ENCODE measurements around the gene EVA1A.

EVA1A gene

DNA sequence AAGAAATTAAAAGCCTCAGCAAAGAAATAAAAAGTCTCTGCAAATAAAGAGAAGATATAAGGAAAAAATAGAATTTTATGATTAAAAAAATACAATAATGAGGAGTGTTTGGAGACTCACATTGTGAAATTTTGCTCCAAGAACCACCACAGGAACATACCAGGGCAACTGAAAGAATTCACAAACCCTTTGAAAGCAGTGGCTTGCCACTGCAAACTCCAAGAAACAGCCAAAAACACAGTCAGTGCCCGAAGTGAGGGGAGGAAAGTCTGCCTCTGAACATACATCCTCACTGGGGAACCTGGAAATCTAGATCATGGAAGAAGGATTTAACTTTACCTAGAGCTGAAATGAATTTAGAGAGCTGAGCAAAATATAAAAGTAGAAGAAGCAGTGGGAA lies 33.1 kb downstream of the EVA1A start:
- no peaks in the 10 kb centered on the region for H3K36me3 ChIP-seq (ENCODE audit: insufficient read depth, low read length)
- H3K9me2 ChIP-seq (replicated peaks; ENCODE audit: low read depth, low read length) = no peaks in the 10 kb centered on the region
- TF ChIP-seq, protein P1, sequence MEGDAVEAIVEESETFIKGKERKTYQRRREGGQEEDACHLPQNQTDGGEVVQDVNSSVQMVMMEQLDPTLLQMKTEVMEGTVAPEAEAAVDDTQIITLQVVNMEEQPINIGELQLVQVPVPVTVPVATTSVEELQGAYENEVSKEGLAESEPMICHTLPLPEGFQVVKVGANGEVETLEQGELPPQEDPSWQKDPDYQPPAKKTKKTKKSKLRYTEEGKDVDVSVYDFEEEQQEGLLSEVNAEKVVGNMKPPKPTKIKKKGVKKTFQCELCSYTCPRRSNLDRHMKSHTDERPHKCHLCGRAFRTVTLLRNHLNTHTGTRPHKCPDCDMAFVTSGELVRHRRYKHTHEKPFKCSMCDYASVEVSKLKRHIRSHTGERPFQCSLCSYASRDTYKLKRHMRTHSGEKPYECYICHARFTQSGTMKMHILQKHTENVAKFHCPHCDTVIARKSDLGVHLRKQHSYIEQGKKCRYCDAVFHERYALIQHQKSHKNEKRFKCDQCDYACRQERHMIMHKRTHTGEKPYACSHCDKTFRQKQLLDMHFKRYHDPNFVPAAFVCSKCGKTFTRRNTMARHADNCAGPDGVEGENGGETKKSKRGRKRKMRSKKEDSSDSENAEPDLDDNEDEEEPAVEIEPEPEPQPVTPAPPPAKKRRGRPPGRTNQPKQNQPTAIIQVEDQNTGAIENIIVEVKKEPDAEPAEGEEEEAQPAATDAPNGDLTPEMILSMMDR (conservative IDR thresholded peaks at IDR 0.05; ENCODE audit: low read length) = no peak
- TF ChIP-seq EZH2phosphoT487 (IDR thresholded peaks at IDR 0.05; ENCODE audit: borderline replicate concordance) = no peak
- no peak overlapping the region for H3K4me3 ChIP-seq (ENCODE audit: low read length, poor library complexity, severe bottlenecking)
- H2AFZ ChIP-seq (ENCODE audit: low read length) = no peak overlapping the region
- H3K9me3 ChIP-seq (ENCODE audit: insufficient read depth, low read depth, low read length) = no peaks in the 10 kb centered on the region
- no peak overlapping the region for H3K4me2 ChIP-seq (ENCODE audit: low read depth, low read length, poor library complexity, severe bottlenecking)
- no peaks in the 10 kb centered on the region for H3K4me1 ChIP-seq (ENCODE audit: insufficient read depth, low read length, poor library complexity, severe bottlenecking)
- H4K20me1 ChIP-seq (ENCODE audit: insufficient read depth, low read length, poor library complexity, severe bottlenecking) = no peaks in the 10 kb centered on the region
- no peaks in the 10 kb centered on the region for H3F3A ChIP-seq (ENCODE audit: low read depth)
- H3K27me3 ChIP-seq (ENCODE audit: insufficient read depth, low read length, poor library complexity, severe bottlenecking) = no peaks in the 10 kb centered on the region
- H3K9ac ChIP-seq (ENCODE audit: low read depth, low read length, poor library complexity, severe bottlenecking) = no peak overlapping the region
- H3K79me2 ChIP-seq (ENCODE audit: insufficient read depth, low read length) = no peaks in the 10 kb centered on the region

DNA sequence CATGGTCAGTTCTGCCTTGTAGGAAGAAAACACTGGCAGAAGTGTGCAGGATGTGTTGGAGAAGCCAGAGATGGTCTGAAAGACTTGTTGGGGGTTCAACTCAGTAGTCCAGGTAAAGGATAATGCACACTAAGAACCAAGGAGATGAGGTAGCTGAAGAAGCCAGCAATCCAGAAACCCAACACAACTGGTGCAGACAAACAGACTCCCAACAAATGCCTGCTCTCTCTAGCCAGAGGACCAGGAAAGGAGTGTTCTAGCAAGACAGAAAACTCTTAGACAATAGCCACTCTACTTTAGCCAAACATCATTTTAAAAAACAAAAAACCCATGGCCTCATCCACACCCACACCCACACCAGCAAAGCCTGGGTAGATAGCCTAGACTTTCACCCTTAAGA lies 33.9 kb downstream of the EVA1A start:
- Histone ChIP-seq H3F3A (ENCODE audit: low read depth) (no peaks in the 10 kb centered on the region), H3K9me3 (ENCODE audit: insufficient read depth, low read depth, low read length) (no peaks in the 10 kb centered on the region), H3K36me3 (ENCODE audit: insufficient read depth, low read length) (no peaks in the 10 kb centered on the region), H3K9ac (ENCODE audit: low read depth, low read length, poor library complexity, severe bottlenecking) (no peak overlapping the region), H3K9me2 (replicated peaks; ENCODE audit: low read depth, low read length) (no peaks in the 10 kb centered on the region), H3K4me3 (ENCODE audit: low read length, poor library complexity, severe bottlenecking) (no peak overlapping the region), H3K27me3 (ENCODE audit: insufficient read depth, low read length, poor library complexity, severe bottlenecking) (no peaks in the 10 kb centered on the region), H3K4me1 (ENCODE audit: insufficient read depth, low read length, poor library complexity, severe bottlenecking) (no peaks in the 10 kb centered on the region), H3K79me2 (ENCODE audit: insufficient read depth, low read length) (no peaks in the 10 kb centered on the region), H3K4me2 (ENCODE audit: low read depth, low read length, poor library complexity, severe bottlenecking) (no peak overlapping the region), H2AFZ (ENCODE audit: low read length) (no peak overlapping the region), H4K20me1 (ENCODE audit: insufficient read depth, low read length, poor library complexity, severe bottlenecking) (no peaks in the 10 kb centered on the region)
- TF ChIP-seq, protein P1 (conservative IDR thresholded peaks at IDR 0.05; ENCODE audit: low read length) = no peak
- no peak for TF ChIP-seq EZH2phosphoT487 (IDR thresholded peaks at IDR 0.05; ENCODE audit: borderline replicate concordance)

DNA sequence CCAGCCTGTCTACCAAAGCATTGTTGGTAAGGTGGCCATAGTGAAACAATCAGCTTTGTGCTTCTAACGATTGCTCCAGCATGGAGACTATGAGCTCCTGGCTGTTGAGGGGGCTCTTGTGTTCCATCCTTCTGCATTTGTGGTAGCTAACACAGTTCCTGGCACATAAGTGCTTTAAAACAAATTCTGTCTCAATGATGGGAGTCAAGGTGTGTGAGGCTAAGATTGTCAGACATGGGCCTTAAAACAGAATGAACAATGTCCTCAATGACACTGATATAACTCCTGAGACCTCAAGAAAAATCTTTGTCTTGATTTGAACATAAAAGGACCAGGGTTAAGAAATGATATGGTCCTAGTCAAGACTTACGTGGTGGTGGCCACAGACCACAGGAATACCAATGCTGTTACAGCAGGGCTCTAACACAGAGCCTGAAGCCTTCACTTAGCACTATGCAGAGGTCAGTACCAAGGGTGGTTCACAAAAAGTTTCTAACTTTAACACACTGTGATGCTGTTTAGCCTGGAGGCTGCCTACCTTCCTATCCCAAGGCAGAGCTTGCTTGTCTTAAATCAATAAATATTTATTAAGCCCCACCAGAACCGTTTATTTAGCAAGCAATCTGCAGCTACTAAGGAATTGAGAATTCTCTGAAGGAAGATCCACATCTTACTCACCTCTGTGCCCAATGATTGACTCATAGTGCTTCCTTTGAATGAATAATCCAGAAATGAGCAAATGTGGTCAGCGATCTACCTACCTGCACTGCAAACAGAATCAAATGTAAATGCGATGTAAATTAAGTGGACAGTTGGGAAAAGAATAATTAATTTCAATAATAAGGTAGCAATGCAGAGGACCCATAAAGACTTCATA lies 35.1 kb downstream of the EVA1A start:
- no peaks in the 10 kb centered on the region for H3K79me2 ChIP-seq (ENCODE audit: insufficient read depth, low read length)
- no peak overlapping the region for H2AFZ ChIP-seq (ENCODE audit: low read length)
- no peaks in the 10 kb centered on the region for H3K36me3 ChIP-seq (ENCODE audit: insufficient read depth, low read length)
- H3K9ac ChIP-seq (ENCODE audit: low read depth, low read length, poor library complexity, severe bottlenecking) = no peak overlapping the region
- no peak overlapping the region for H3K4me2 ChIP-seq (ENCODE audit: low read depth, low read length, poor library complexity, severe bottlenecking)
- H3K4me1 ChIP-seq (ENCODE audit: insufficient read depth, low read length, poor library complexity, severe bottlenecking) = no peaks in the 10 kb centered on the region
- H3F3A ChIP-seq (ENCODE audit: low read depth) = no peaks in the 10 kb centered on the region
- TF ChIP-seq EZH2phosphoT487 (IDR thresholded peaks at IDR 0.05; ENCODE audit: borderline replicate concordance) = no peak
- TF ChIP-seq, protein P1 (conservative IDR thresholded peaks at IDR 0.05; ENCODE audit: low read length) = no peak
- H3K9me2 ChIP-seq (replicated peaks; ENCODE audit: low read depth, low read length) = no peaks in the 10 kb centered on the region
- H3K4me3 ChIP-seq (ENCODE audit: low read length, poor library complexity, severe bottlenecking) = no peak overlapping the region
- H4K20me1 ChIP-seq (ENCODE audit: insufficient read depth, low read length, poor library complexity, severe bottlenecking) = no peaks in the 10 kb centered on the region
- no peaks in the 10 kb centered on the region for H3K9me3 ChIP-seq (ENCODE audit: insufficient read depth, low read depth, low read length)
- no peaks in the 10 kb centered on the region for H3K27me3 ChIP-seq (ENCODE audit: insufficient read depth, low read length, poor library complexity, severe bottlenecking)
